Measurements from ENCODE around the gene GADD45GIP1. TPM values are rescaled to one million over a fixed set of nuclear protein-coding genes. Genes with fewer than 3 reads are reported as not detected.

The GADD45GIP1 gene
- polyA plus RNA-seq, 1 of the 3 experiments (the other 2 are of a cell fraction) = 91.8 TPM

DNA sequence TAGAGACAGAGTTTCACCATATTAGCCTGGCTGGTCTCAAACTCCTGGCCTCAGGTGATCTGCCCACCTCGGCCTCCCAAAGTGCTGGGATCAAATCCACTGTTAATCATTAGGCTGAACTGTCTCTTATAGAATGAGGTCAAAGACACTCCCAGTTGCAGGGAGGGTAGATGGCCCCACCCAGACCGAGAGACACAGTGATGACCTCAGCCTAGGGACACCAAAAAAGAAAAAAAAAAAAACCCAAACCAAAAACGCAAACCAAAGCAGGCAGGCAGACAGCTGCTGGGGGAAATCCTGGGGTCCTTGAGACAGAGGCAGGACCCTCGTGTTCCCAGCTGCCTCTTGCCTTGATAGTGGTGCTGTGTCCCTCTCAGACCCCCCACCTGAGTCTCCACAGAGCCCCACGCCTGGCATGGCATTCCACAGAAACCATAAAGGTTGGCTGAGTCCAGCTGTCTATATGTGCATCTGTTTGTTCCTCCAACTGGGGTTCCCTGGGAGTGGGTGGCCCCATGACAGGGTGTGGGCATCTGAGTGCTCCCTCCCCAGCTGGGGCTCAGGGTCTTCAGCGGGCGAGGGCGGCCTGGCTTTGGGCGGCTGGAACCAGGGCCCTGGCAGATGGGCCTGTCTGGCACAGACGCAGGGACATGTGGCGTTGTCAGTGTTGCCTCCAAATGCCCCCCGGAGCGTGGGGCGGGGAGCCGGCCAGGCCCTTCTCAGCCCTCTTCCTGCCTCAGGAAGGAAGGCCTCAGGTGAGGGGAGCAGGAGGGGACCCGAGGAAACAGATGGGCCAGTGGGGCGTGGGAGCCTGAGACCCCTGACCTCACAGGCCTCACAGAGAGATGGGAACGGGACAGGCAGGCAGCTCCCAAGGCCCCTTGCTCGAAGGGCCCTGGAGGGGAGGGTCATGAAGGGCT lies 17.5 kb upstream of the GADD45GIP1 start:
- no peak overlapping the region for H3K9ac ChIP-seq
- H4K20me1 ChIP-seq (ENCODE audit: insufficient read depth) = no peaks in the 10 kb centered on the region
- ChIA-PET POLR2A (interaction anchor here (0.7 to 2.5 kb wide), 8 partner anchors 9 to 178 kb away, joined by 3 to 17 read pairs (median 4); partner anchors contain the start of gene CALR), CTCF (interaction anchor here (0.6 to 24.6 kb wide), 9 partner anchors 8 to 175 kb away, joined by 3 to 603 read pairs (median 6); partner anchors contain the start of genes DAND5, IER2 and STX10)
- H3K79me2 ChIP-seq (ENCODE audit: insufficient read depth) = no peaks in the 10 kb centered on the region
- peaks cover 11% of the 10 kb centered on the region for H3F3A ChIP-seq (replicated peaks; ENCODE audit: insufficient read depth)
- H3K4me1 ChIP-seq (ENCODE audit: control insufficient read depth in 1 of 2, insufficient read depth in 2 of 2, low read depth in 1 of 2, low read length in 1 of 2) = peaks cover 2 to 27% of the 10 kb centered on the region in 2 experiments; a peak in 2 of 4 replicates
- no peaks in the 10 kb centered on the region for H3K27me3 ChIP-seq (ENCODE audit: insufficient read depth)
- no peaks in the 10 kb centered on the region for H3K9me2 ChIP-seq
- peak; percentile 78 for DNase-seq
- peak overlapping the region in 1 of 2 experiments; percentile 92; a peak in 2 of 4 replicates for H3K27ac ChIP-seq (ENCODE audit: low read depth in 2 of 2, low read length in 1 of 2)
- WGBS (ENCODE audit: low lambda C conversion rate) = 66% methylated on average over 9 of the region's 19 CpGs
- H3K36me3 ChIP-seq (replicated peaks in 1 of 2; ENCODE audit: control insufficient read depth in 1 of 2, insufficient read depth in 2 of 2, low read length in 1 of 2) = no peaks in the 10 kb centered on the region
- H3K9me3 ChIP-seq = no peaks in the 10 kb centered on the region
- H3K4me2 ChIP-seq = no peak overlapping the region
- no peak overlapping the region for H3K4me3 ChIP-seq (ENCODE audit: low read depth in 2 of 2, low read length in 1 of 2)
- H2AFZ ChIP-seq (ENCODE audit: low read depth) = no peak overlapping the region
- TF ChIP-seq YY1 (IDR thresholded peaks at IDR 0.05; ENCODE audit: low read depth) = no peak
- TF ChIP-seq RXRA (IDR thresholded peaks at IDR 0.05; ENCODE audit: borderline replicate concordance, low read depth) = no peak
- peak; percentile 35 for TF ChIP-seq CHD2 (IDR thresholded peaks at IDR 0.05; ENCODE audit: low read length, partially characterized antibody)
- no peak for TF ChIP-seq FOXJ3 (CRISPR knock-in tag; IDR thresholded peaks at IDR 0.05)
- TF ChIP-seq RAD21 (IDR thresholded peaks at IDR 0.05; ENCODE audit: low read length) = peak; percentile 28
- TF ChIP-seq EP300 (IDR thresholded peaks at IDR 0.05; ENCODE audit: borderline replicate concordance in 1 of 2, low read depth in 1 of 2, low read length in 1 of 2) = peak in 1 of 2 experiments; percentile 84; a peak in 2 of 4 replicates
- TF ChIP-seq RCOR1 (IDR thresholded peaks at IDR 0.05; ENCODE audit: low read length) = 0 out of 2 replicates have a peak, but pooled peaks have one; percentile 33
- TF ChIP-seq, protein P1, sequence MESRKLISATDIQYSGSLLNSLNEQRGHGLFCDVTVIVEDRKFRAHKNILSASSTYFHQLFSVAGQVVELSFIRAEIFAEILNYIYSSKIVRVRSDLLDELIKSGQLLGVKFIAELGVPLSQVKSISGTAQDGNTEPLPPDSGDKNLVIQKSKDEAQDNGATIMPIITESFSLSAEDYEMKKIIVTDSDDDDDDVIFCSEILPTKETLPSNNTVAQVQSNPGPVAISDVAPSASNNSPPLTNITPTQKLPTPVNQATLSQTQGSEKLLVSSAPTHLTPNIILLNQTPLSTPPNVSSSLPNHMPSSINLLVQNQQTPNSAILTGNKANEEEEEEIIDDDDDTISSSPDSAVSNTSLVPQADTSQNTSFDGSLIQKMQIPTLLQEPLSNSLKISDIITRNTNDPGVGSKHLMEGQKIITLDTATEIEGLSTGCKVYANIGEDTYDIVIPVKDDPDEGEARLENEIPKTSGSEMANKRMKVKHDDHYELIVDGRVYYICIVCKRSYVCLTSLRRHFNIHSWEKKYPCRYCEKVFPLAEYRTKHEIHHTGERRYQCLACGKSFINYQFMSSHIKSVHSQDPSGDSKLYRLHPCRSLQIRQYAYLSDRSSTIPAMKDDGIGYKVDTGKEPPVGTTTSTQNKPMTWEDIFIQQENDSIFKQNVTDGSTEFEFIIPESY (IDR thresholded peaks at IDR 0.05; ENCODE audit: borderline replicate concordance, low read depth) = no peak

DNA sequence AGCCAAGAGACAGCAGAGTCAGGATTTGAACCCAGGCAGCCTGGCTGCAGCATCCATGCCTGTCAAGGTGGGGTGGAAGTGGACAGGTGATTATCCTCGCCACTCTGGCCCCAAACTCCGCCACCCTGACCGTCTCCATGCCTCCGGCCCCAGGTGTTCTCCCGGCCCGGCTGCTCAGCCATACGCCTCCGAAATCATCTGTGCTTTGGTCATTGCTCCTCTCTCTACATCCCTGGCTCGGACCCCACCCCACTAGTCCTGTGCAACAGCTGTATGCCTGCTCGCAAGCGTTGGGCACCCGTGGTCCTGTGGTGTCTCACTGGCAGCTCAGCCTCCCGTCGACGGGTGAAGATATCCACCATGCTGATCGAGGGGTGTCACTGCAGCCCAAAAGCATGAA lies 16.2 kb upstream of the GADD45GIP1 start:
- H3K27ac ChIP-seq (ENCODE audit: low read depth in 2 of 2, low read length in 1 of 2) = peak overlapping the region in 1 of 2 experiments; percentile 51; a peak in 1 of 4 replicates
- no peak overlapping the region for H2AFZ ChIP-seq (ENCODE audit: low read depth)
- H3K36me3 ChIP-seq (replicated peaks in 1 of 2; ENCODE audit: control insufficient read depth in 1 of 2, insufficient read depth in 2 of 2, low read length in 1 of 2) = no peaks in the 10 kb centered on the region
- no peak overlapping the region for H3K4me2 ChIP-seq
- H3K9ac ChIP-seq = no peak overlapping the region
- H3K27me3 ChIP-seq (ENCODE audit: insufficient read depth) = no peaks in the 10 kb centered on the region
- DNase-seq = no peak
- no peaks in the 10 kb centered on the region for H3K9me3 ChIP-seq
- POLR2A ChIA-PET = no interaction called here
- no peaks in the 10 kb centered on the region for H3K9me2 ChIP-seq
- no peak overlapping the region for H3K4me3 ChIP-seq (ENCODE audit: low read depth in 2 of 2, low read length in 1 of 2)
- peaks cover 6 to 33% of the 10 kb centered on the region in 2 experiments; a peak in 3 of 4 replicates for H3K4me1 ChIP-seq (ENCODE audit: control insufficient read depth in 1 of 2, insufficient read depth in 2 of 2, low read depth in 1 of 2, low read length in 1 of 2)
- 96% methylated on average over 16 of the region's 16 CpGs for WGBS (ENCODE audit: low lambda C conversion rate)
- no peaks in the 10 kb centered on the region for H4K20me1 ChIP-seq (ENCODE audit: insufficient read depth)
- CTCF ChIA-PET = interaction anchor here (8.1 to 24.6 kb wide), 2 partner anchors 7 to 120 kb away, joined by 256 to 603 read pairs; partner anchors contain the start of gene DAND5
- no peaks in the 10 kb centered on the region for H3K79me2 ChIP-seq (ENCODE audit: insufficient read depth)
- peaks cover 11% of the 10 kb centered on the region for H3F3A ChIP-seq (replicated peaks; ENCODE audit: insufficient read depth)
- TF ChIP-seq JUND (IDR thresholded peaks at IDR 0.05) (no peak), SIN3A (IDR thresholded peaks at IDR 0.05; ENCODE audit: borderline replicate concordance, low read depth, low read length) (no peak), POLR2AphosphoS5 (IDR thresholded peaks at IDR 0.05; ENCODE audit: low read depth, low read length) (no peak), TAF1 (IDR thresholded peaks at IDR 0.05; ENCODE audit: borderline replicate concordance, low read depth, low read length) (no peak), NFIC (IDR thresholded peaks at IDR 0.05; ENCODE audit: borderline replicate concordance) (no peak), EZH2phosphoT487 (IDR thresholded peaks at IDR 0.05; ENCODE audit: borderline replicate concordance, low read depth) (no peak), CHD2 (IDR thresholded peaks at IDR 0.05; ENCODE audit: low read length, partially characterized antibody) (no peak), EP300 (IDR thresholded peaks at IDR 0.05; ENCODE audit: borderline replicate concordance in 1 of 2, low read depth in 1 of 2, low read length in 1 of 2) (no peak)
- TF ChIP-seq, protein P2, sequence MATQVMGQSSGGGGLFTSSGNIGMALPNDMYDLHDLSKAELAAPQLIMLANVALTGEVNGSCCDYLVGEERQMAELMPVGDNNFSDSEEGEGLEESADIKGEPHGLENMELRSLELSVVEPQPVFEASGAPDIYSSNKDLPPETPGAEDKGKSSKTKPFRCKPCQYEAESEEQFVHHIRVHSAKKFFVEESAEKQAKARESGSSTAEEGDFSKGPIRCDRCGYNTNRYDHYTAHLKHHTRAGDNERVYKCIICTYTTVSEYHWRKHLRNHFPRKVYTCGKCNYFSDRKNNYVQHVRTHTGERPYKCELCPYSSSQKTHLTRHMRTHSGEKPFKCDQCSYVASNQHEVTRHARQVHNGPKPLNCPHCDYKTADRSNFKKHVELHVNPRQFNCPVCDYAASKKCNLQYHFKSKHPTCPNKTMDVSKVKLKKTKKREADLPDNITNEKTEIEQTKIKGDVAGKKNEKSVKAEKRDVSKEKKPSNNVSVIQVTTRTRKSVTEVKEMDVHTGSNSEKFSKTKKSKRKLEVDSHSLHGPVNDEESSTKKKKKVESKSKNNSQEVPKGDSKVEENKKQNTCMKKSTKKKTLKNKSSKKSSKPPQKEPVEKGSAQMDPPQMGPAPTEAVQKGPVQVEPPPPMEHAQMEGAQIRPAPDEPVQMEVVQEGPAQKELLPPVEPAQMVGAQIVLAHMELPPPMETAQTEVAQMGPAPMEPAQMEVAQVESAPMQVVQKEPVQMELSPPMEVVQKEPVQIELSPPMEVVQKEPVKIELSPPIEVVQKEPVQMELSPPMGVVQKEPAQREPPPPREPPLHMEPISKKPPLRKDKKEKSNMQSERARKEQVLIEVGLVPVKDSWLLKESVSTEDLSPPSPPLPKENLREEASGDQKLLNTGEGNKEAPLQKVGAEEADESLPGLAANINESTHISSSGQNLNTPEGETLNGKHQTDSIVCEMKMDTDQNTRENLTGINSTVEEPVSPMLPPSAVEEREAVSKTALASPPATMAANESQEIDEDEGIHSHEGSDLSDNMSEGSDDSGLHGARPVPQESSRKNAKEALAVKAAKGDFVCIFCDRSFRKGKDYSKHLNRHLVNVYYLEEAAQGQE (IDR thresholded peaks at IDR 0.05; ENCODE audit: low read depth, low read length) = no peak
- TF ChIP-seq, protein P3, sequence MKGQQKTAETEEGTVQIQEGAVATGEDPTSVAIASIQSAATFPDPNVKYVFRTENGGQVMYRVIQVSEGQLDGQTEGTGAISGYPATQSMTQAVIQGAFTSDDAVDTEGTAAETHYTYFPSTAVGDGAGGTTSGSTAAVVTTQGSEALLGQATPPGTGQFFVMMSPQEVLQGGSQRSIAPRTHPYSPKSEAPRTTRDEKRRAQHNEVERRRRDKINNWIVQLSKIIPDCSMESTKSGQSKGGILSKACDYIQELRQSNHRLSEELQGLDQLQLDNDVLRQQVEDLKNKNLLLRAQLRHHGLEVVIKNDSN (IDR thresholded peaks at IDR 0.05; ENCODE audit: borderline replicate concordance, low read depth) = no peak
- TF ChIP-seq, protein P4, sequence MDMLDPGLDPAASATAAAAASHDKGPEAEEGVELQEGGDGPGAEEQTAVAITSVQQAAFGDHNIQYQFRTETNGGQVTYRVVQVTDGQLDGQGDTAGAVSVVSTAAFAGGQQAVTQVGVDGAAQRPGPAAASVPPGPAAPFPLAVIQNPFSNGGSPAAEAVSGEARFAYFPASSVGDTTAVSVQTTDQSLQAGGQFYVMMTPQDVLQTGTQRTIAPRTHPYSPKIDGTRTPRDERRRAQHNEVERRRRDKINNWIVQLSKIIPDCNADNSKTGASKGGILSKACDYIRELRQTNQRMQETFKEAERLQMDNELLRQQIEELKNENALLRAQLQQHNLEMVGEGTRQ (IDR thresholded peaks at IDR 0.05; ENCODE audit: borderline replicate concordance, low read depth, low read length) = no peak
